ENCODE data around the gene RYR2.

Gene RYR2

GRCh38 chr1:237390823-237391222, 348.8 kb downstream of the RYR2 start:
- H3K4me3 ChIP-seq: no peak overlapping the region
- H4K20me1 ChIP-seq: no peaks in the 10 kb centered on the region
- no peak for TF ChIP-seq Cebpa-rat (IDR thresholded peaks at IDR 0.05)
- no peak overlapping the region for H3K4me2 ChIP-seq
- no peak overlapping the region for H3K9ac ChIP-seq
- H3K27me3 ChIP-seq: no peaks in the 10 kb centered on the region
- no peak overlapping the region for H3K27ac ChIP-seq
- no peaks in the 10 kb centered on the region for H3K9me3 ChIP-seq
- no peaks in the 10 kb centered on the region for H3K36me3 ChIP-seq
- H3K4me1 ChIP-seq: no peaks in the 10 kb centered on the region

- peaks cover 7% of the 10 kb centered on the region for H3K9me3 ChIP-seq
- no peak for TF ChIP-seq Cebpa-rat (IDR thresholded peaks at IDR 0.05)
- no peaks in the 10 kb centered on the region for H3K27me3 ChIP-seq
Measured at GRCh38 chr1:237393632-237394031, 351.6 kb downstream of the RYR2 start.

DNA sequence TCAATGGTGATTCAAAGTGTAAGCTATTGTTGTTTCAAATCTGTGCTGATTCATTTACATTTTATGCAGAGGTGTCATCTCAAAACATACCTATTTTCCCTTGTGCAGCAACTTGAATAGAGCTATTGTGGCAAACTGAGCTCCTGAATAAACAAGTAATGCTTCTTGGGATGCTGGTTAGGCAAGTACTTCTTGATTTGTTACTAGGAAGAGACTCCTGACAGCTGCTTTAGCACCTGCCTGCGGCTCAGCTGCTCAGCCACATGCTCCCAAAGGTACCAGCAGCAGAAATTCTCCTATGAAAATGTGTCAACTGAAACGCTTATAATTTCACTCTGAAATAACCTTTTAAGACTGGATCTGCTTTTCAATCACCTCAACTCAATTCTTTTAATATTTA, 352.3 kb downstream of the RYR2 start:
- H3K27ac ChIP-seq: no peak overlapping the region
- H3K4me2 ChIP-seq: no peak overlapping the region
- no peaks in the 10 kb centered on the region for H3K36me3 ChIP-seq
- H4K20me1 ChIP-seq: no peaks in the 10 kb centered on the region
- no peak overlapping the region for H3K9ac ChIP-seq
- H3K27me3 ChIP-seq: no peaks in the 10 kb centered on the region
- no peak for TF ChIP-seq Cebpa-rat (IDR thresholded peaks at IDR 0.05)
- H3K4me3 ChIP-seq: no peak overlapping the region
- H3K4me1 ChIP-seq: no peaks in the 10 kb centered on the region
- H3K9me3 ChIP-seq: peaks cover 13% of the 10 kb centered on the region

More at GRCh38 chr1:237393632-237394031, 351.6 kb downstream of the RYR2 start:
- H3K4me2 ChIP-seq: no peak overlapping the region
- H3K36me3 ChIP-seq: no peaks in the 10 kb centered on the region
- H3K4me1 ChIP-seq: no peaks in the 10 kb centered on the region
- no peak overlapping the region for H3K27ac ChIP-seq
- no peak overlapping the region for H3K4me3 ChIP-seq
- H4K20me1 ChIP-seq: no peaks in the 10 kb centered on the region
- no peak overlapping the region for H3K9ac ChIP-seq

GRCh38 chr1:237396426-237396825, 354.4 kb downstream of the RYR2 start:
- Histone ChIP-seq H3K9ac (no peak overlapping the region), H3K27ac (no peak overlapping the region)
- TF ChIP-seq Cebpa-rat (IDR thresholded peaks at IDR 0.05): no peak

GRCh38 chr1:237398751-237399150, 356.8 kb downstream of the RYR2 start:
- Histone ChIP-seq H3K9ac (no peak overlapping the region), H3K9me3 (peaks cover 18% of the 10 kb centered on the region), H3K27ac (no peak overlapping the region), H3K4me1 (no peaks in the 10 kb centered on the region), H3K36me3 (no peaks in the 10 kb centered on the region), H3K4me3 (no peak overlapping the region), H3K4me2 (no peak overlapping the region), H3K27me3 (no peaks in the 10 kb centered on the region), H4K20me1 (no peaks in the 10 kb centered on the region)
- no peak for TF ChIP-seq Cebpa-rat (IDR thresholded peaks at IDR 0.05)

More at GRCh38 chr1:237396426-237396825, 354.4 kb downstream of the RYR2 start:
- H3K9me3 ChIP-seq: peaks cover 18% of the 10 kb centered on the region
- no peak overlapping the region for H3K4me2 ChIP-seq
- no peaks in the 10 kb centered on the region for H3K4me1 ChIP-seq
- no peaks in the 10 kb centered on the region for H3K27me3 ChIP-seq
- H3K4me3 ChIP-seq: no peak overlapping the region
- no peaks in the 10 kb centered on the region for H3K36me3 ChIP-seq
- H4K20me1 ChIP-seq: no peaks in the 10 kb centered on the region

GRCh38 chr1:237405912-237406311, 363.9 kb downstream of the RYR2 start:
- no peak for TF ChIP-seq Cebpa-rat (IDR thresholded peaks at IDR 0.05)
- H3K9ac ChIP-seq: no peak overlapping the region
- H3K4me3 ChIP-seq: no peak overlapping the region
- no peaks in the 10 kb centered on the region for H3K27me3 ChIP-seq
- H3K27ac ChIP-seq: no peak overlapping the region
- no peaks in the 10 kb centered on the region for H3K9me3 ChIP-seq
- no peak overlapping the region for H3K4me2 ChIP-seq
- no peaks in the 10 kb centered on the region for H3K4me1 ChIP-seq
- H3K36me3 ChIP-seq: no peaks in the 10 kb centered on the region
- H4K20me1 ChIP-seq: no peaks in the 10 kb centered on the region

DNA sequence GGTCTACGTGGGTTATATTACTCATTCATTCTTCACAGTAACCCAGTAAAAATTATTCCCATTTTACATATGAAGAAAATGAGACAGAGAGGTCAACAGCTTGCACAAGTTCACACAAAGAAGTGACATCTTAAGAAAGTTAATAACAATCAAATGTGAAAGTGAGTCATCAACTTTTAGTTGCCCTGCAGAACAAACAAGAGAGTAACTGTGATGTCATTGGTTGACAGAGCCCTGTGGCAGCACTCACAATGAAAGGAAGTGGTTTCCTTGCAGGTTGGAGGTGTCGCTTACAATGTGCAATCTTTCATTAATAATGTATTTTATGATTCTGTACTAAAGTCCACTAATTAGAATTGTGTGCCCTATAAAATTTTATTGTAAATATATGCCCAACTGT, 369.6 kb downstream of the RYR2 start:
- Histone ChIP-seq H3K27ac (no peak overlapping the region), H3K9me3 (no peaks in the 10 kb centered on the region; the same call in 1 of the 2 replicates), H3K9ac (no peak overlapping the region), H3K4me2 (no peak overlapping the region), H4K20me1 (no peaks in the 10 kb centered on the region), H3K4me3 (no peak overlapping the region), H3K36me3 (no peaks in the 10 kb centered on the region), H3K27me3 (no peaks in the 10 kb centered on the region), H3K4me1 (no peaks in the 10 kb centered on the region)
- TF ChIP-seq Cebpa-rat (IDR thresholded peaks at IDR 0.05): no peak

GRCh38 chr1:237416924-237417655, 375.1 kb downstream of the RYR2 start:
- H3K27ac ChIP-seq: no peak overlapping the region
- H3K9me3 ChIP-seq: peaks cover 6% of the 10 kb centered on the region
- no peak overlapping the region for H3K9ac ChIP-seq
- H3K27me3 ChIP-seq: no peaks in the 10 kb centered on the region
- no peak for TF ChIP-seq Cebpa-rat (IDR thresholded peaks at IDR 0.05)
- H4K20me1 ChIP-seq: no peaks in the 10 kb centered on the region
- H3K4me1 ChIP-seq: no peaks in the 10 kb centered on the region
- H3K36me3 ChIP-seq: no peaks in the 10 kb centered on the region
- H3K4me2 ChIP-seq: no peak overlapping the region
- no peak overlapping the region for H3K4me3 ChIP-seq

DNA sequence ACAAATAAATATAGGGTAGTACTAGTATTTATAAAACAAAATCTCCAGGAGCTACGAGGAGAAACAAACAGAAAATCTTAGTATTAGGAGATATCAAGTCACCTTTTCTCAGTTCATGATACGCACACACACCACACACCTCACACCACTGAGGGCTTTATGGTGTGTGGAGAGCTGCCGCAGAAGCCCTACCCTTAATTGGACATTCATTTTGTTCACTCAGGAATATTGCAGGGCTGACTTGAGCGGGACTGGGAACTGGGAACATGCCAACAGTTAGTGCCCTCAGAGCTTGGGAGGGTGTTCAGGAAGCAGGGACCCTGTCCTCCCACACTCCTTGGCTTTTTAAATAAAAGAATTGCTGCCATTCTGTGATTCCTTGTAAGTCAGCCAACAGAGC, 386.8 kb downstream of the RYR2 start:
- no peaks in the 10 kb centered on the region for H3K9me3 ChIP-seq
- H3K36me3 ChIP-seq: no peaks in the 10 kb centered on the region
- TF ChIP-seq Cebpa-rat (IDR thresholded peaks at IDR 0.05): no peak
- no peak overlapping the region for H3K27ac ChIP-seq
- no peaks in the 10 kb centered on the region for H4K20me1 ChIP-seq
- no peak overlapping the region for H3K9ac ChIP-seq
- H3K4me2 ChIP-seq: no peak overlapping the region
- H3K4me3 ChIP-seq: no peak overlapping the region
- no peaks in the 10 kb centered on the region for H3K27me3 ChIP-seq
- no peaks in the 10 kb centered on the region for H3K4me1 ChIP-seq

GRCh38 chr1:237429252-237429651, 387.3 kb downstream of the RYR2 start:
- H3K4me1 ChIP-seq: no peaks in the 10 kb centered on the region
- TF ChIP-seq Cebpa-rat (IDR thresholded peaks at IDR 0.05): no peak
- H3K4me3 ChIP-seq: no peak overlapping the region
- no peak overlapping the region for H3K9ac ChIP-seq
- no peaks in the 10 kb centered on the region for H4K20me1 ChIP-seq
- no peaks in the 10 kb centered on the region for H3K9me3 ChIP-seq
- H3K36me3 ChIP-seq: no peaks in the 10 kb centered on the region
- H3K27me3 ChIP-seq: no peaks in the 10 kb centered on the region
- H3K4me2 ChIP-seq: no peak overlapping the region
- H3K27ac ChIP-seq: no peak overlapping the region

- Histone ChIP-seq H3K27me3 (no peaks in the 10 kb centered on the region), H4K20me1 (no peaks in the 10 kb centered on the region), H3K4me3 (no peak overlapping the region), H3K9ac (no peak overlapping the region), H3K36me3 (no peaks in the 10 kb centered on the region), H3K4me1 (no peaks in the 10 kb centered on the region), H3K4me2 (no peak overlapping the region), H3K9me3 (no peaks in the 10 kb centered on the region), H3K27ac (no peak overlapping the region)
- no peak for TF ChIP-seq Cebpa-rat (IDR thresholded peaks at IDR 0.05)
Measured at GRCh38 chr1:237431448-237431847, 389.5 kb downstream of the RYR2 start.

Measured in BLaER1 (cell line).